Measurements from ENCODE around the gene FBXW12. TPM values are rescaled to one million over a fixed set of nuclear protein-coding genes. Genes with fewer than 3 reads are reported as not detected.

The FBXW12 gene
- total RNA-seq, 1 experiment from 2014 or later, result not detected

DNA sequence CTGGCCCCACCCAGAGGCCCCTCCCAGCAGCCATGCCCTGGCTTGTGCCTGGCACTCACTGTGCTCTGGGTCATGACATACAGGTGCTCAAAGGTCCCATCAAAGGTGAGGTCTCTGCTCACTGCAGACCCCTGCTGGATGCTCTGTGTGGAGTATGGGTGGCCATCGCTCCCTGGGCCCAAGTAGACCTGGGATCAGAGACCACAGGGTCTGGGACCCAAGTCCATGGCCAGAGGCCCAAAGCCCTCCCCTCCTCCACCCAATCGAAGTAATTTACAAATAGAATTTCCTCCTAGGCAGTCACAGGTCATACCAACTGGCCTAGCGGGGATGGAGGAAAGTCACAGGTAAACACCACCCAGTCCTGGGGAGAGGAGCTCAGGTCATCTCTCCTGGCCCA, 50.3 kb downstream of the FBXW12 start:
- DNase-seq (ENCODE audit: low spot score), result no peak

DNA sequence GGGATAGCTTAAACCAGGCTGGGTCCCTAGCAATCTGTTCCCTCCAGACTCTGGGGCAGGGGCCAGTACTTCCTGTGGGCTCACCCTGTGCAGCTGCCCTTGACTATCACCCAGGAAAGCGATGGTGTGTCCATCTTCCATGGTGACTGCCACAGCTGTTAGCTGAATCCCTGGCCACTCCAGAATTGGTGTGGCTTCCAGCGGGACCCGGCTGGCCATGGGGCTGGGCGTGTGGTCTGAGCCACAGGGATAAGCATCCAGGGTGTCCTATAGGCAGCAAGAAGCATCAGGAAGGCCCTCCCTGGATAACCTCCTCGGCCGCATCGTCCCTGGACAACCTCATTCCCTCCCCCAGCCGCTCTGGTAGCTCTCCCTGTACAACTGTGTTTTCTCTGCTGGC, 50.7 kb downstream of the FBXW12 start:
- no peak for DNase-seq (ENCODE audit: low spot score)

DNA sequence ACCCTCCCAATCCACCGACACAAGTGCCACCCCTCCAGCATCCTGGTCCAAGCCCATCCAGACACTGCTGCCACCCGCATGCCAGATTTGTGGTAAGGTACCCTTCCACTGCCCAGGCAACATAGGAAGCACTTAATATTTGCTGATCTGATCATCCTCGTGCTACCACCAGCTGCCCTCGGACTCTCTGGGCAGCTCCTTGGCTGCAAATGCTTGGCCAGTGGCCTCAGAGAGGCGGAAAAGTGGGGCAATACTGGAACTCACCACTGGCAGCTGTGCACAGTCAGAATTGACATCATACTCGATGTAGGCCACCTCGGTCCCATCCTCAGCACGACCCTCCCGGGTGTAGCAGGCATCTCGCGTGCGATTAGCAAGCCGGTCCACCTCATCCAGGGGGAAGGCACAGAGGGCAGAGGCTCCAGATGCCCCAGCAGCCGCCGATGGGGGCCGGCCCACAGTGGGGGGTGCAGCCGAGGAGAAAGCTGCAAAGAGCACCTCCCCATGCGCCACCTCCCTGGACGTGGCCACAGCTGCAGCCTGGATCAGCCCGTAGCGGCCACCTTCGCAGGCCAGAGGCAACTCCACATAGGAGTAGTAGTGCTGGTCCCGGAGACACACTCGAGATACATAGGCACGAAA, 51.3 kb downstream of the FBXW12 start:
- no peak for DNase-seq (ENCODE audit: low spot score)

DNA sequence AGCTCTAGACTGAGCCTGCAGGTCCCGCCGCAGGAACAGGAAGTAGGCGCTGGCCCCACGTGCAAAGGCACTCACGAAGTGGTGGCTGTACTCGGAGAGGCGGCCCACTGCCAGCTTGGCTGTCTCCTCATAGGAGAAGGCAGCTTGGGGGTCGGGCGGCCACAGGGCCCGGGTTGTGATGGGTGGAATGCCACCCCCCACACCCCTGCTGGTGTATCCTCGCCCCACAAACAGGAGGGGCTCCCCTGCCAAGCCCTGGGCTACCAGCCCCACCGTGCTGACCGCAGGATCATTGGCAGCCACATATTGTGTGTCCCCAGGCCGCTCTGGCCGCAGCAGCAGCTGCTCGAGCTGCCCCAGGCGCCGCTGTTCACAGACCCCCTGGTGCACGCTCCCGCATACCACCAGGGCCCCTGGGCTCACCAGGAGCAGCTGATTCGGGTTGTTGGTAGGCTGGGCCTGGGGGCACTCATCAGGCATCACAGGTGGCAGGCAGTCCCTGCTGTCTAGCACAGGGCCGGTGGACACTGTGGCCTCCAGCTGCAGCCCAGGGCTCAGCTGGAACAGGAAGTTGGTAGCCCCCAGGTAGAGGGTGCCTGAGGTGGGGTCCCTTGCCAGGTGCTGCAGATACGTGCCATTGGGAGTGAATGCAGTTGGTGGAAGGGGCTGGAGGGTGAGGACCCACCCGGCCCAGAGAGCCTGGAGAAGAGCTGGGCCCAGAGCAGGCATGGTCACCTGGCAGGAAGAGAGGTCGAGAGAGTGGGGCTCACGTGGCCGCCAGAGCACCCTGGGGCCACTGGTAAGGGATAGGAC, 52.1 kb downstream of the FBXW12 start:
- no peak for DNase-seq (ENCODE audit: low spot score)

DNA sequence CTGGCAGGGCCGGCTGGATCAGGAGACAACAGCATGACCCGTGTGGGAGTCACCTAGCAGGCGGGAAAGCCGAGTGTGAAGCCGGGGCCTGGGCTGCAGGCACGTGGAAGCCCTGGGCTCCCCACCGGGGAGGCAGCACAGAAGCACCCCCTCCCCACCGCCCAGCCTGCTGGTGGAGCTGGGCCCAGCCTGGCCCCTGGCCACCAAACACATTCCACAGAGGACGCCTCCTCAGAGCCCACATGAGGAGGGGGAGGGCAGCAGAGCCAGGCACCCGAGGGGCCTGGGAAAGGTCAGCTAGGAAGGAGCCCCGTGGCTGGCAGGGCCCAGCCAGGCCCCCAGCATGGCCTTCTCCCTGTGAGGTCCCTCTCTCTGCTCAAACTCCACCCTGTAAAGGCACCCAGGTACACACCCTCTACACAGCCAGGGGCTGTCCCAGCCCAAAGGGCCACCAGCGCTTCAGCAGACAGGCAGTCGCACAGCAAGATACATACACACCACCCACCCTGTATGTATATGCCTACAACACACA, 53.3 kb downstream of the FBXW12 start:
- DNase-seq (ENCODE audit: low spot score), result no peak

DNA sequence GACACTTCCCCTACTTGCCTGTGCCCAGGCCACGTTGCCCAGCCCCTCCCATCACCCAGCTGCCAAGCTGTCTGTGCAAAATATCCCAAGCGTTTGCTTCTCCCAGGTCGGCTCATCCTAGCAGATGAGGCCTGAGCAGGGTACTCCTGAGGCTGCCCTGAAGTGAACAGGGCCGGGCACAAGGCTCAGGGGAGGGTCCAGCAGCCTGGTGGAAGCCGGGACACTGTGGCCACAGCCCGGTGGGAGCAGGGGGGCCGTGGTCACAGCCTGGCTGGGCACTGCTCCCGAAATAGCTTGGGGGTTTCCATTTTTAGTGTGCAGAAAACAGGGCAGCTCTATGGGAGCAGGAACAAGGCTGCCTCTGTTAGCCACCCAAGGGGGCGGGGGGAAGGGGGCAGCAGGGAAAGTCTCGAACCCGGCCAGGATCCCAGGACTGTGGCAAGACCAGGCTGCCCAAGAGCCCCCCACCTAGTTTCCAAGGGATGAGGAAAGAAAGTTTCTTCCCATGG, 54.4 kb downstream of the FBXW12 start:
- DNase-seq (ENCODE audit: low spot score), result no peak

DNA sequence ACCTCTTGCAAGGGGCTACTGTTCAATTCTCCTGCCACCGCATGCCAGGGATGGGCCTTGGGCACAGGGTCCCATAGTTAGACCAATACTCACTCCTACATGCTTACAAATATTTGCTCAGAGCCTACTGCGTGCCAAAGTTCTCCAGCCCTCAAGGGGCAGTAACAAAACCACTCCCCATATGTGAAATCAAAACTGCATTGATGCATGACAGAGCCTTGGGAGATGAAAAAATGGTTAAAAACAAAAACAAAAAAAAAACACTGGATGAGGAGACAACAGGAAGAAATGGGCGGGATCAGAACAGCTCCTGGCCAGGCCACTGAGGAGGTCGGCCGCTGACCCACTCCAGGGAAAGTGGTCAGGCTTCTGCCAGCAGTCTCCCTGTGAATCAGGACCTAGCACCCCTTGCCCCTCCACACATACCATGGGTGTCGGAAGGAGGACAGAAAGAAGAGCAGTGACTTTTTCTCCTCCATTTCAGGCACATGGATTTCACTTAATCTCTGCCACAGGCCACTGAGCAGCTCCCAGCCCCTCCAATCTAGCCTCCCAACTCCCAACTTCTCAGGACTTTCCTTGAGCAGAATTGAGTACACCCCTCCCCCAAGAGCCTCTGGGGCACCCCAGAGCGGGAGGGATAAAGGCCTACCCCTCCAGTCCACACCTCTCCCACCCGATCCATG, 55.1 kb downstream of the FBXW12 start:
- DNase-seq (ENCODE audit: low spot score), result no peak

DNA sequence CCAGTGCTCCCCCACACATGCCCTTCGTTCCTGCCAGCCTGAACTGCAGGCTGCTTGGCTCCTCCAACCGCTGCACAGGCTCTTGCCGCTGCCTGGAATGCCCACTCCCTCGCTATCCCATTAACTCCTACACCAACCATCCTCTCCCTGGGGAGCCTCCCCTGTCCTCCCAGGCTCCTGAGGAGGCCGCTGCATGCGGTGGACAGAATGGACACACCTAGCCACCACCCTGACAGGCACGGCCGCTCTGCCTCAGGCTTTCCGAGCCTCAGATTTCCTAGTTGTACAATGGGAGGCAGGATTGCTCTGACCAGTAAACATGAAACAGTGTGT, 55.6 kb downstream of the FBXW12 start:
- DNase-seq (ENCODE audit: low spot score), result peak; percentile 23

DNA sequence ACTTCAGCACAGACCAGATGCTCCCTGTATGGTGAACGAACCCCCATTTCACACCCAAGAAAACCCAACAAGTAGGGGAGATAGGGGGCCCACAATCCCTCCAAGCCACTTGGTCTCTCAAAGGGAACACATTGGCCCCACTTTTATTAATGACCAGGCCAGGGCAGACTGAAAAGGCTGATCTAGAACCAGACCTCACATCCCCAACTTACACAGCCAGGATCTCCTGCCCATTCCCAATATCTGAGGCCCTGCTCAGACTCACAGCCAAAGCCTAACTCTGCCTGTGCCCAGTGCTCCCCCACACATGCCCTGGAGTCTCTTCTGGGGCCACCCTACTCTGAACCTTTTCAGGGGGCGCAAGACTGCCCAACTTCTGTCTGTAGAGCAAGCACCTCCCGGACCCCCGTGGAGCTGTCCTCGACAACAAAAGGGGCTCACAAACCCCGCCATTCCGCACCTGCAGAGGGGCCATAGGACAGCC, 56.1 kb downstream of the FBXW12 start:
- DNase-seq (ENCODE audit: low spot score), result peak; percentile 8

DNA sequence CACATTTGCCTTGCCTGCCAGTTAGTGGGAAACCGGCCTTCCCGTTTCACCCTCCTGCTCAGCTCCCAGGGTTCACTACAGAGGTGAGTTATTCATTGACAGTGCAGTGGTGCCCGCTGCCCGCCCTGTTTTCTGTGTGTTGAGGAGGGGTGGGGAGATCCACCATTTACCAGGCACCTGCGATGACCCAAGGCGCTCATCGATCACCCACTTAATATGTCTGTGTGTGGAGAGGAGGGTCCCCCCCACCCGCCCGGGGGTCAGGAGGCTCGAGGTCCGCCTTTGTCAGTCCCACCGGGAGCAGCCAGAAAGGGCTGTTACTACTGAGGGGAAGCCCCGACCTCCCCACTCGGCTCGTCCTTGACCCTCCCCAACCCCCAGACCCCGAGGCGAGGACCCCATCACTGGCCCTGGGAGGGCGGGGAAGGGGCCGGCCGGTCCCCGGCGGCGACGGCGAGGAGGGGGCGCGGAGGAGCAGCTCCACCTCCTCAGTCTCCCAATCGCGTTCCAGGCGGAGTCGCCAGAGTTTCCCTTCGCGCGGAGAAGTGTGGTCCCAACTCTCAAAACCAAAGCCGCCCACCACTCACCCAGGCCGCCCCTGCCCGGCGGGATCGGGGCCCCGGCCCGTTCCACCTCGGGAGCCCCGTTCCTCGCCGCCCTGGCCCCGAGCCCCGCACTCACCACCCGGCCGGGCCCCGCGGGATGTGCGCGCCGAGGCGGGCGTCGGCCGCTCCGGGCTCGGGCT, 56.7 kb downstream of the FBXW12 start:
- peak; percentile 76 for DNase-seq (ENCODE audit: low spot score)

DNA sequence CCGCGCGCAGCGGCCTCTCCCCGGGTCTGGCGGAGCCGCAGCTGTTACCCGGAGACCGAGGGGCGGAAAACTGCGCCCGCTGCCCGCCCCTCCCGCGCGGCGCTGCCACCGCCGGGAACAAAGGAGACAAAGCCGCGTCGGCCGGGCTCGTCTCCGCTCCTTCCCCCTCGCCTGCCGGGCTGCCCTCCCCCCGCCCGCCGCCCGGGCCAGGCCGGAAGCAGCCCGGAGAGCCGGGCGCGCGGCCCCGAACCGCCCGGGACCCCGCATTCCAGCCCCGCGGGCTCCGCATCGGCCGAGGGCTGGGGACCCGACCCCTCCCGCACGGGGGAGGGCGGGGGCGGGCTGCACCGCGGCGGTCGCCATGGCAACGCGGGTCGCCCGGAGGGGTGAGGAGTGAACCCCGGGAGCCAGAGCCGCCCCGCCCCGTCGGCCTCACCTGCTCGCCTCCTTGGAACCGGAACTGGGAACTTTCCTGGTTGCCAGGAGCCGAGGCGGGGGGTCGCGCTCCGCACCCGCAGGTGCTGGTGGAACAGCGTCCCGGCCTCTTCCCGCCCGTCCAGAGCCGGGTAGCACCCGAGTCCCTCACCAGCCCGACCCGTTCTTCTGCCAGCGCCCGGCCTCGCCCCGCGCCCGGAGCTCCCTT, 57.4 kb downstream of the FBXW12 start:
- DNase-seq (ENCODE audit: low spot score), result peak; percentile 77

DNA sequence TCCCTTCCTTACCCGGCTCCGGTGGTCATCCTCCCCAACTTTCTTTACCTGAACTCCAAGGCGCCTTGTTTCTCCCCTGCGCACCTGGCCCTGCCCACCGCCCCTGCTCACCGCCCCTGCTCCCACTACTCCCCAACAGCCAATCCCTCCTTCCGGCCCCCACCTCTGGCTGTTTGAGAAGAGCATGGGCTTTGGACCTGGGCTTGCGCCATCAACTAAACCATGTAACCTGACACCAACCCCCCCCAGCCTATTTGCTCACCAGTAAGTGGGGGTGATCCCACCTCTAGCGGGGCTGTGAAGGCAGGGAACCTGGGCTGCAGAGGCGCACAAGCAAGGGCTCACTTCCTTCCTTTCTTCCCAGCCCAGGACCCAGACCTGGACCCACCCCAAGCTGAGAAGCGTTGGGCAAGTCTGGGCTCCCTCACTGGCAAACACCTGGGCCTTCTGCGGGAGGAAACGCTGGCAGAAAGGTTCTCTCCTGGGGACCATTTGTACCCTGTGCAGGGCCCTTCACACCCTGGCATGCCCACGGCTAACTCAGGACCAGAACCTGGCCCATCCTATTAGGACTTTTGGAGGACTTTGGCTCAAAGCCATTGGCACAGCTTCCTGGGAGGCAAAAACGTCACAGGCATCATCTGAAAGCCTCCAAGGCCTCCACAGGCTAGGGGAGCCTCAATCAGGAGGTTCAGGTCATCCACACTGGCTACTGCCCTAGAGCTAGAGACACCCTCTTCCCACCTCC, 58.1 kb downstream of the FBXW12 start, which contains the start of gene PLXNB1:
TSS of gene PLXNB1 (minus strand) at position 127 of the 748 bp plus-strand sequence. CDS start 5,475 bp downstream, outside the sequence.
- DNase-seq (ENCODE audit: low spot score), result peak; percentile 79

DNA sequence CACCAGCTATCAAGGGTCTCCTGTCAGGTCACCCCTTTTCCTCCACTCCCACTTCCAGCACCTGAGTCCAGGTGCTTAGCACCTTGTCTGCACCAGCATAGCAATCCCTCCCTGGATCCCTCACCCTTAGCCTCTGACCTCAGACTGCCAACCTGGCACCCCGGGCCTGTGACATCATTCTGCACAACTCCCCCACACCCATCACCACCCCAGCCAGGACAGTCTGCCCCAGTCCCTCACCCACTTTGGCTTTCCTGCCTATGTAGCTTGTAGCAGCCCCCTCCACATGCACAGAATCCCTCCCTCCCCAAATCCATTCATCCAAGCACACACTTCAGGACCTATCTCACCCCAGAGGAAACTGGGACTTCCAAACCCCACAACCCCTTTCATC, 58.7 kb downstream of the FBXW12 start:
- no peak for DNase-seq (ENCODE audit: low spot score)

DNA sequence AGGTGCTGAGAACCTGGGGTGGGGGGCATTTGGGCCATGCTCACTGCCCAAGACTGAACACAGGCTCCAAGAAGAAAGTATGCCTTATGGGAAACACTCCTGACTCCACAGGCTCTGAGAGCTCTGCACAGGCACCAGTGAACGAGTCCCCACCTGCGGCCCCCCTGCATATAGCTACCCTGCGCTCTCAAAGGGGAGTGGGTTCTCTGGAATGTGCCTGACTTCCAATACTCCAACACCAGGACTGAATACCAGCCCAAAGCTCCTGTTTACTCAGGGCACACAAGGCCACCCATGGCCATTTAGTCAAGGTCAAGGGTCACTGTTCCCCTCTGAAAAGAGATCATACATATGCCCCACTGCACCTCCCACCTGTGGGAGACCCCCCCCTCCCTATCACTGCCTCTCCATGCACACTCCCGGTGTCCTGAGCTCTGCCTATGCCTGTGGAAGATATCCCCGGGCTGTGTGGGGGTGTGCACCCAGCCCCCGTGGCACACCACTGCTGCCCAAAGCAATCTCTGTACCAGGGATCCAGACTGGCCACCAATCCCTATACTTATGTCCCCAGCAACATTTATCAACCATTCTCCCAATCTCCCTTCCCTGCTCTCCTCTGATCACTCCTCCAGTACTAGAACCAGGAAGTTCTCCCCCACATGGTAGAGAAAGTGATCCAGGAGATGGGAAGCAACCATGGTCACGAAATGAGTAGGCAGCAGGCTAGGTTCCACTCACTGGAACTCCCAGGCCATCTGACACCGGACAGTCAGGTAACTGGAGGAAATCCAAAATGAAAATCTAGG, 59.4 kb downstream of the FBXW12 start:
- no peak for DNase-seq (ENCODE audit: low spot score)

DNA sequence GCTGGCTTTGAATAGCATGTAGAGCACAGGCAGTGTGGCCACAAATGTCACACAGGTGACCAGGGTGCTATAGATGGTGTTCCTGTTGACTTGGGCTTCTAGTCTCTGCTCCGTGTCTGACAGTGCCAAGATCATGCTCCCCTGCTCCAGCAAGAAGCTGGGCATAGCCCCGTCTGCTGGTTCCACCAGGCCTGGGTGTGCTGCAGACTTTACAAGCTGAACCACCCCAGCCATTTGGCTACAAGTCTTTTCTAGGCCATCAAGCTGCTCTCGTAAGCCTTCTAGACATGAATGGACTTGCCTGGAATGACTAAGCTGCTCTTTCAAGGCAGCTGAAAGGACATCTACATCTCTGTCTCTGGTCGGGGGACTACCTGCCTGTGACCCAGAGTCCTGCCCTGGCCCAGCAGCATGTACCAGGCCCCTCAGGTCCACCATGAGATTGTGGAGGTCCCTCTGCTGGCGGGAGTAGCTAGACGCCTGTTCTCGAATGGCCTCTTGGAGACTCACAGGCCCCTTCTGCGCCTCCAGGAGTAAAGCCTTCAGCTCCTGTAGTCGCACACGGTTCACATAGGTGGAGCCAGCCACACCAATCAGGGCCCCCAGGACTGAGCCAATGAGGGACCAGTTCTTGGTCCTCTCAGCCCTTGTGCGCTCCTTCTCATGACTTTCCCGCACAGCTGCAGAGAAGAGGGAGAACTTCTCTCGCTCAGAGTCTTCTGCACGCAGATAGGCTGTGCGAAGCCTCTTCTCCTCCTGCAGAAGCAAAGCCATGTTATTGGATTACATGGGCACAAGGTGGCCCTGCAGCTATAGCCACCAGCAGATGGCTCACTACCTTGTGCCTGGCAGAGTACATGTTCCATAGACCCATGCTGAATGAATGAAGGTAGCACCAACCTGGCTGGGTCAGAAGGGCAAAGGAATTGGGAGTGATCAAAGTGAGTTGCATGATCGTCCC, 60.7 kb downstream of the FBXW12 start:
- no peak for DNase-seq (ENCODE audit: low spot score)

DNA sequence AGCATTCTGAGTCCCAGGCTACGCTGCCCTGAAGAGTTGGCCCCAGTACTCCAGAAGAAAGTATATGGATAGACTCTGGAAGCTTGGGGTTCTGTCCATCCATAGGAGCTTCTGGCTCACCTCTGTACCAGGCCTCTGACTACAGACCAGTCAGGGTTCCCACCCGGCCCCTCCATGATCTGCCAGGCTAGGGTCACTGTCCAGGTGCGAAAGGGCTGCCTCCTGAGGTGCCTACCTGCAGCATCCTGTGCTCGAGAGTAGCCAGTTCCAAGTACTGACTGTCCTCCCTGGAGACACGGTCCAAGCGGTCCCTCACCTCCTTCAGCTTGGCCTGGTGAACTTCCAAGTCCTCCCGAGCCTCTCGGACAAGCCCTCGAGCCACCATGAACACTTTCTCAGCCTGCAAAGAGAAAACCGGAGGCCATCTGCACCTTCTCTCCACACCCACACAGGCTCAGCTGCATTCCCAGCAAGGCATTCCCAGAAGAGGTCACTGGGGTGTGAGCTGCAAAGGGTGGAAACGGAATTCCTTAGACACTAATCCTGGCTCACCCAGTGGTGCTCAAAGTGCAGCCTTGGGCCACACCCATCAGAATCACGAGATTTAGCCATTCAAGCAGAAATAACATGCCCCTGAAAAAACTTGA, 61.6 kb downstream of the FBXW12 start:
- peak; percentile 23 for DNase-seq (ENCODE audit: low spot score)

DNA sequence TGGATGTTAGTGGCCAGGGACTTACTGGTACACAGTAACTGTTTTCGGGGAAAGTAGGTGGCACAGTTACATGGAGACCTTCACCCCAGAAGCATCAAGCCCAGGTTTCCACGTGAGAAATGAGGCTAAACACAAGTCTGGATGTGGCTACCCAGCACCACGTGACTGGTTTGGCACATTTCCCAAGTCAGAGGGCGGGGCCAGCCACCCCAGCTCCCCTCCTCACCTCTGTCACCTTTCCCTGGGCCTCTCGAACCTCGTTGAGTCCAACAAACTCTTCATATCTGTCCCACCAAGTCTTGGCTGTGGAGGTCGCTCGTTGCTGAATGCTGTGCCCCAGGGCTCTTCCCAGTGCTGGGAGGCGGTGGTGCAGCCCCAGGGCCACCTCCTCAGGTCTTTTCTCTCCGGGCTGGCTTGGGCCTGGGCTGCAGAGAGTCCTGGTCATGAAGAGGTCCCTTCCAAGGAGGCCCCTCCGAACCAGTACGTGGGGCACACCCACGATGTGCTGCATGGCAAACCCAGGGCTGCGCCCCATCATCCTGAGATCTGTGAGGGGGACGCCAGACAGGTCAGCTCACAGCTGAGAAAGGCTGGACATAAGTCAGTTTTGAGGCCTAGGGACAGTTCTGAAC, 62.7 kb downstream of the FBXW12 start:
- no peak for DNase-seq (ENCODE audit: low spot score)
